Spleen (tissue), 7 donors: Measurements from ENCODE around the gene UBE2D1.
"Not testable (repeated sequence)": the region's sequence is repeated elsewhere in the genome, so short reads cannot be mapped to it uniquely, and the experiment has no call there.

Experiments
- POLR2A ChIP-seq, 3 donors: fragments of 450-650 bp; IDR thresholded peaks; one replicate each; pipeline ENCODE4 v1.5.1; 2017; ENCODE audit warnings: antibody characterized with exemption in 3 of 3, mild to moderate bottlenecking in 1 of 3
- POLR2AphosphoS5 ChIP-seq, 3 donors: sonication (generic); formaldehyde crosslinking; IDR thresholded peaks; one replicate each; pipeline ENCODE4 v1.5.1; 2017; ENCODE audit warnings: antibody characterized with exemption in 3 of 3
- TF ChIP-seq, protein P1 (sequence below), 11 experiments: fragments of 200-600 bp in 7 of 11; fragments of 450-650 bp in 4 of 11; sonication (generic) in 4 of 11; IDR thresholded peaks in 8 of 11; conservative IDR thresholded peaks in 3 of 11; 1 replicate in 7 of 11; 2 replicates in 4 of 11; pipeline versions ENCODE4 v1.4.0 to v1.8.0; 2016 to 2021; ENCODE audit warnings: antibody characterized with exemption in 11 of 11, inconsistent platforms in 4 of 11, mild to moderate bottlenecking in 1 of 11
- donor health status: DM: no; HTN: no; CAD: no; lungs with moderate emphysema.
- donor health status: DM: no; HTN: no; CAD: no.
- donor health status: DM: no; HTN: no; CAD: no.

DNA sequence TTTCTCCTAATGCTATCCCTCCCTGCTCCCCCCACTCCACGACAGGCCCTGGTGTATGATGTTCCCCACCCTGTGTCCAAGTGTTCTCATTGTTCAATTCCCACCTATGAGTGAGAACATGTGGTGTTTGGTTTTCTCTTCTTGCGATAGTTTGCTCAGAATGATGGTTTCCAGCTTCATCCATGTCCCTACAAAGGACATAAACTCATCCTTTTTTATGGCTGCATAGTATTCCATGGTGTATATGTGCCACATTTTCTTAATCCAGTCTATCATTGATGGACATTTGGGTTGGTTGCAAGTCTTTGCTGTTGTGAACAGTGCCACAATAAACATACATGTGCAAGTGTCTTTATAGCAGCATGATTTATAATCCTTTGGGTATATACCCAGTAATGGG lies 83.1 kb downstream of the UBE2D1 start:
- TF ChIP-seq, protein P1, sequence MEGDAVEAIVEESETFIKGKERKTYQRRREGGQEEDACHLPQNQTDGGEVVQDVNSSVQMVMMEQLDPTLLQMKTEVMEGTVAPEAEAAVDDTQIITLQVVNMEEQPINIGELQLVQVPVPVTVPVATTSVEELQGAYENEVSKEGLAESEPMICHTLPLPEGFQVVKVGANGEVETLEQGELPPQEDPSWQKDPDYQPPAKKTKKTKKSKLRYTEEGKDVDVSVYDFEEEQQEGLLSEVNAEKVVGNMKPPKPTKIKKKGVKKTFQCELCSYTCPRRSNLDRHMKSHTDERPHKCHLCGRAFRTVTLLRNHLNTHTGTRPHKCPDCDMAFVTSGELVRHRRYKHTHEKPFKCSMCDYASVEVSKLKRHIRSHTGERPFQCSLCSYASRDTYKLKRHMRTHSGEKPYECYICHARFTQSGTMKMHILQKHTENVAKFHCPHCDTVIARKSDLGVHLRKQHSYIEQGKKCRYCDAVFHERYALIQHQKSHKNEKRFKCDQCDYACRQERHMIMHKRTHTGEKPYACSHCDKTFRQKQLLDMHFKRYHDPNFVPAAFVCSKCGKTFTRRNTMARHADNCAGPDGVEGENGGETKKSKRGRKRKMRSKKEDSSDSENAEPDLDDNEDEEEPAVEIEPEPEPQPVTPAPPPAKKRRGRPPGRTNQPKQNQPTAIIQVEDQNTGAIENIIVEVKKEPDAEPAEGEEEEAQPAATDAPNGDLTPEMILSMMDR (IDR thresholded peaks at IDR 0.05 in 8 of 11, conservative IDR thresholded peaks at IDR 0.05 in 3 of 11): not testable (repeated sequence)
- not testable (repeated sequence) for TF ChIP-seq POLR2A, POLR2AphosphoS5 (IDR thresholded peaks at IDR 0.05)
